T follicular helper cell (primary cell): Measurements from ENCODE around the gene CUX1.
"Not testable (repeated sequence)": the region's sequence is repeated elsewhere in the genome, so short reads cannot be mapped to it uniquely, and the experiment has no call there.

Experiments used
- DNase-seq: peaks from one replicate; pipeline ENCODE4 v3.0.0-alpha.2; 2020; ENCODE audit warnings: low read depth

Gene CUX1

GRCh38 chr7:102306916-102307677 lies 489.7 kb downstream of the CUX1 start:
- DNase-seq = no peak

DNA sequence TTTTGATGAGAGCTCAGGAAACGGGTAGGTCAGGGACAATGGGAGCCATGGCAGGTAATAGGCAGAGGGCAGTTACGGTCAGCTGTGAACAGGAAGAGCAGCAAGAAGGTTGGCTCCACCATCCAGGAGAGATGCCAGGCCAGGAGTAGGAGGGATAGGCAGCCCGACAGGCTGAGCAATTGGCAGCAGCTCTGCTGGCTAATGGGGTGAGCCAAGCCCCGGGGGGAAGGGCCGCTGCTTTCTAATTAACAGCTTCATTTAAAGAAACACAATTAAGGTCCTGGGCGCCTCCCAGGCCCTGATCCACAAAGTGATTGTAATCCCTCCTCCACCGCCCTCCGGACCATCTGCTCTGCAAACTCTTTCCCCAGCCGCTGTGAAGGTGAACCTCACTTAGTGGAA lies 493.0 kb downstream of the CUX1 start:
- DNase-seq = no peak

GRCh38 chr7:102312317-102312716 lies 494.9 kb downstream of the CUX1 start:
- no peak for DNase-seq

- DNase-seq = no peak
These were observed 496.8 kb downstream of the CUX1 start for GRCh38 chr7:102313997-102314780.

GRCh38 chr7:102317231-102318059 lies 500.0 kb downstream of the CUX1 start:
- DNase-seq = no peak

GRCh38 chr7:102318482-102318971 lies 501.1 kb downstream of the CUX1 start:
- no peak for DNase-seq

- DNase-seq = no peak
These were observed 502.2 kb downstream of the CUX1 start for GRCh38 chr7:102319671-102320070.

DNA sequence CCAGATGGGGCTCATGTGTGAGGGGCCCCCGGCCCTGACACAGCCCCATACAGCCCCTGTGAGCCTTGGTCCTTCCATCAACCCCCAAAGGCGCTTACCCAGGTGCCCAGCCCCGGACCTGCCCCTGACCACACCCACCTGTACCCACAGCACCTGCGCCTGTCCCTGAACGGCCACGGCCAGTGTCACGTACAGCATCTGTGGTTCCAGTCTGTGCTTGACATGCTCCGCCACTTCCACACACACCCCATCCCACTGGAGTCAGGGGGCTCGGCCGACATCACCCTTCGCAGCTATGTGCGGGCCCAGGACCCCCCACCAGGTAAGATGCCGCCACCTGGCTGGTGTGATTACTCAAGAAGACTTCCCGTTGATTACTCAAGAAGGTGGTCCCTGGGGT lies 502.8 kb downstream of the CUX1 start:
- DNase-seq = no peak

DNA sequence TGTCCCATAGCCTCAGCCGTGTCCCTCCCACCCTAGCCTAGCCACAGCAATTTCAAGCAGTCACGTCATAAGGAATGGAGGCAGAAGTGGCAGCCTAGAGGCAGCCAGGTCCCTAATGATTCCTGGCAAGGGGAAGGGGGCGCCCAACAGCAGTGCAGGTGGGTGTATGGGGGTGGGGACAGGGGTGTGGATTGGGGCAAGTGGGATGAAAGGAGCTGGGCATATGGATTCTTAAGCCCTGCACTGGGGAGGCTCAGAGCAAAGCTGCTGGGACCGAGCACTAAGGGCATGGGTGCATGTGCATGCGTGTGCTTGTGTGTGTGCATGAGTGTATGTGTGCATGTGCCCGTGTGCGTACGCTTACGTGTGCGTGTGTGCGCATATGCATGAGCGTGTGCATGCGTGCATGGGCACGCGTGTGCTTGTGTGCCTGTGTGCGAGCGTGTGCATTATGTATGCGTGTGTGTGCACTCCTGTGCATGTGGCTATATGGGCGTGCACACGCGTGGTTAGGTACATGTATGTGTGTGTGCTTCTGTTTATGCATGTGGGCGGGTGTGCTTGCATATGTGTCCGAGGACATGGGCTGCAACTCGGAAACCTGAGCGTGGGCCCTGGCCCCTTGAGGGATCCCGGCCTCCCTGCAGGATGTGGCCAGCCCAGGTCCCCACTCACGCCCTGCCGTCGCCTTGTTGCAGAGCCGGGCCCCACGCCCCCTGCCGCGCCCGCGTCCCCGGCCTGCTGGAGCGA lies 503.4 kb downstream of the CUX1 start:
- DNase-seq = no peak

GRCh38 chr7:102321351-102322201 lies 504.1 kb downstream of the CUX1 start:
- DNase-seq = no peak

DNA sequence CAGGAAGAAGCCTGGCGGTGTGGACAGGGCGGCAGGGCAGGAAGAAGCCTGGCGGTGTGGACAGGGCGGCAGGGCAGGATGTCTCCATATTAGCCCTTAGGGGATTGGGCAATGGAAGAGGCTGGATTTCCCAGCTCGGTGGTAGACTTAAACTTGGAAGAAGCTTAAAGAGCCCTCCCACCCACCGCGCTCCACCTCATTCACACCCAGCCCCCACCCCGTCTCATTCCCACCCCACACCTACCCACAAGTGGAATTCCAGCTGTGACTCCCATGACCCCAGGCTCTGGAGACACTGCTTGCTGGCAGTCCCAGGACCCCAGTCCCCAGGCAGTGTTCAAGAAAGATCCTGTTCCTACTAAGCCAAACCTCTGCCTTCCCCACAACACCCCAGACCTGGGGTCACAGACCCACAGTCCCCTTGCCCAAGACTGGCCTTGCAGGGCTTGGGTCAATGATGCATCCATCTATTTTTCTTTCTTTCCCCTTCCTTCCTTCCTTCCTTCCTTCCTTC lies 504.8 kb downstream of the CUX1 start:
- no peak for DNase-seq

DNA sequence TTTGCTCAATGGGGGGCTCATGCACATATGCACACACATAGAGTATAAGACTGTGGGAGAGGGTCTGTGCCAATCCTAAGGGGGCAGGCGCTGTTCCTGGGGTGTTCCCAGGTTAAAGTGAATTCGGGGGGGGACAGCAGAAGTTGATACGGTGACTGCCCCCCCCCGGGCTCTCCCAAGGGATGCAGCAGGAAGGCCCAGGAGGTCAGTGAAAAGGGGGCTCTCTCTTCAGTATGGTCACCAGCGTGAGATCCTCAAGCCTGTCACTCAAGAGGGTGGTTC lies 506.4 kb downstream of the CUX1 start:
- no peak for DNase-seq

DNA sequence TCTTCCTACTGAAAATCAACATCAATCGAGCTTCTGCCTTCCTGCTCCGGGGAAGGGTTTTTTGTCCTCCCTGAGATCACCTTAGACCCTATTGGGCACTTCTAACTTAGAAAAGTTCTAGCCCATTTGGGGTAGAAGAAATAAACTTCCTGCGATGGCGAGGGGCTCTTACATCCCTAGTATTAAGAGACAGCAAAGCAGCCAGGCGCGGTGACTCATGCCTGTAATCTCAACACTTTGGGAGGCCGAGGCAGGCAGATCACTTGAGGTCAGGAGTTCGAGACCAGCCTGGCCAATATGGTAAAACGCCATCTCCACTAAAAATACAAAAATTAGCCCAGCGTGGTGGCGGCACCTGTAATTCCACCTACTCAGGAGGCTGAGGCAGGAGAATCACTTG lies 507.7 kb downstream of the CUX1 start:
- DNase-seq = not testable (repeated sequence)

DNA sequence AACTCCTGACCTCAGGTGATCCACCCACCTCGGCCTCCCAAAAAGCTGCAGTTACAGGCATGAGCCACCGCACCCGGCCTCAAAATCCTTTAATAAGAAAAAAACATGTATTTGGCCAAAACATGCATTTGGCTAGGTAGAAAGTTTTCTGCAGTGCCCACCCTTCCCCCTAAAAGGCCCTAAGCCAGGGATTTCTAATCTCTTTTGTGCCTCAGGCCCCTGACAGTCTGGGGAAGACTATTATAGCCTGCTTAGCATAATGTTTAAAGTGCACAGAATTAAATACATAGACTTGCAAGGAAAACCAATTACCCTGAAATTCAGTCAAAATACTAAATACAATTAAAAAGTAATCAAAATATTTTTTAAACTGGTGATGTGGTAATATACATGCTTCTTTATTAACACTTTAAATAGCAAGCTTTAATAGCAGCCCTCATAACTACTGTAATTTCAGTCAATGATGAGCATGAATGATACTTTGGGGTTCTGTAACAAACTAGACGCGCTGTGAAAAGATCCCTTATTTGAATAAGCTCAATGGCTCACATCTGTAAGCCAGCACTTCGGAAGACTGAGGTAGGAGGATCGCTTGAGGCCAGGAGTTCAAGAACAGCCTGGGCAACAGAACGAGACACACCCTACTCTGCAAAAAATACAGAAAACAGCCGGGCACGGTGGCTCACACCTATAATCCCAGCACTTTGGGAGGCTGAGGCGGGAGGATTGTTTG lies 508.9 kb downstream of the CUX1 start:
- DNase-seq = no peak

DNA sequence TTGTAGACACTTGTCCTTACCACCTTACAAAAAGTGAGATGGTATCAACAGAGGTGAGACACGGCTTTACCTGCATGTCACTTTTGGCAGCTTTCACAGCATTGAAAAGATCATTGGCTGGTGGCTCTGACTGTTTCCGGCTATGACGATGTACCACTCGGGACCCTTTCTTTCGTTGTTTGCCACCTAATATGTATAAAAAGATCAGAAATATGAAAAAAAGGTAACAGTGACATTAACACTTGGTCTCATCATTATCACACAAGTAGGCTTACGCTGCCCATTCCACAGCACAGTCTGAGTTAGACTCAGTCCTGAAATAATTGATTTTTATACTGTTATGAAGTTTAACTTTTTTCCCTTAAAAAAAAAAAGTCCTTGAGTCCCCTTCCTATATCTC lies 509.8 kb downstream of the CUX1 start:
- DNase-seq = not testable (repeated sequence)

DNA sequence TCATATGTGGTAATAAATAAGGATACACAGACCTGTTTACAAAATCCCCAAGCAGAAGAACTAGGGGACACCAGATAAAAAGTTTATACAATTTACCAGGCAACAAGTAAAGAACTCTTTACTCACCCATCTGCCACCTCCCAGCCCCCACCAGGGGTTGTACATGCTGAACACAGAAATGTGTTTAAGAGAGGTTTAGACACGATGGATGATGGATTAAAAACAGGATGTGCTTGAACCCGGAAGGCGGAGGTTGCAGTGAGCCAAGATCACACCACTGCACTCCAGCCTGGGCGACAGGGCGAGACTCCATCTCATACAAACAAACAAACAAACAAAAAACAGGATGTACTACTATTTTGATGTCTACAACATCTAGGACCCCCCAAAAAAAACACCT lies 511.4 kb downstream of the CUX1 start:
- DNase-seq = not testable (repeated sequence)

DNA sequence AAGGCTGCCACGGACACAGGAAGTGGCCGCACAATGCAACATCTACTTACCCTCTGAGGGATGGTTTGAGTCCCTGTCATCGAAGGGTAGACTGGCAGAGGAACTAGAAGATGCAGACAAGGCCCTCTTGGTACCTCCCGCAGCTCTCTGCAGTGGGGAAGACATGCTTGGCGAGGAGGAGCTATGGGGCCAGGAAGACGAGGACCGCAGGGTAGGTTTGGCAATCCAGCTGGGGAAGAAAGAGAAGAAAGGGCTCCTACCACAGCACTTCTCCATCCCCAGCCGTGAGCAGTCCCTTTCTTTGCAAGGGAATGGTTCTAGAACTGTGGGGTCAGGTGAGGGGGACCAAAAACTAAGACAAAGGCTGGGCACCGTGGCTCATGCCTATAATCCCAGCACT lies 511.9 kb downstream of the CUX1 start:
- DNase-seq = not testable (repeated sequence)

- not testable (repeated sequence) for DNase-seq
These were observed 513.4 kb downstream of the CUX1 start for GRCh38 chr7:102330666-102331460.
